ENCODE results near the gene INPP5F.
A peak's percentile ranks its signal among the peaks of the same experiment; 100 is the strongest.
"Not testable (repeated sequence)": the region's sequence is repeated elsewhere in the genome, so short reads cannot be mapped to it uniquely, and the experiment has no call there.

INPP5F gene

GRCh38 chr10:119867317-119867716 is 141.5 kb downstream of the INPP5F start:
- no peak overlapping the region for H3K4me3 ChIP-seq (ENCODE audit: control insufficient read depth, low read depth, low read length)
- DNase-seq (ENCODE audit: low read depth), result no peak
- TF ChIP-seq CTCF (conservative IDR thresholded peaks at IDR 0.05; ENCODE audit: control insufficient read depth, insufficient read depth, low read depth, low read length), result no peak

GRCh38 chr10:119869398-119869797 is 143.5 kb downstream of the INPP5F start:
- DNase-seq (ENCODE audit: low read depth); H3K4me3 ChIP-seq (ENCODE audit: control insufficient read depth, low read depth, low read length): not testable (repeated sequence)

- TF ChIP-seq CTCF (conservative IDR thresholded peaks at IDR 0.05; ENCODE audit: control insufficient read depth, insufficient read depth, low read depth, low read length), result no peak
- peak overlapping the region; percentile 75 for H3K4me3 ChIP-seq (ENCODE audit: control insufficient read depth, low read depth, low read length)
- DNase-seq (ENCODE audit: low read depth), result peak; percentile 25
Measured at GRCh38 chr10:119871881-119872609, 146.2 kb downstream of the INPP5F start.

GRCh38 chr10:119872610-119872859 is 146.7 kb downstream of the INPP5F start, which contains the start of gene MCMBP:
TSS of gene MCMBP (minus strand) at chr10:119872843. CDS start at chr10:119872584, 259 bp downstream.
- no peak for DNase-seq (ENCODE audit: low read depth)
- TF ChIP-seq CTCF (conservative IDR thresholded peaks at IDR 0.05; ENCODE audit: control insufficient read depth, insufficient read depth, low read depth, low read length), result no peak
- H3K4me3 ChIP-seq (ENCODE audit: control insufficient read depth, low read depth, low read length), result peak within 1 kb of the TSS; percentile 75

GRCh38 chr10:119872860-119873681 is 147.2 kb downstream of the INPP5F start:
- H3K4me3 ChIP-seq (ENCODE audit: control insufficient read depth, low read depth, low read length), result peak overlapping the region; percentile 75
- peak; percentile 74 for DNase-seq (ENCODE audit: low read depth)
- no peak for TF ChIP-seq CTCF (conservative IDR thresholded peaks at IDR 0.05; ENCODE audit: control insufficient read depth, insufficient read depth, low read depth, low read length)

- H3K4me3 ChIP-seq (ENCODE audit: control insufficient read depth, low read depth, low read length), result no peak overlapping the region
- no peak for DNase-seq (ENCODE audit: low read depth)
- TF ChIP-seq CTCF (conservative IDR thresholded peaks at IDR 0.05; ENCODE audit: control insufficient read depth, insufficient read depth, low read depth, low read length), result no peak
Measured at GRCh38 chr10:119878524-119878923, 152.7 kb downstream of the INPP5F start.
